HepG2 (cell line): ENCODE measurements around the gene MSH3. TPM values are rescaled to one million over a fixed set of nuclear protein-coding genes. Genes with fewer than 3 reads are reported as not detected.

Source experiments
- CREB1 ChIP-seq, 2 experiments: fragments of 450-650 bp in 1 of 2; IDR thresholded peaks; 2 replicates each; pipeline ENCODE4 v1.6.1; 2016 to 2017; ENCODE audit warnings: control low read depth in 1 of 2, mild to moderate bottlenecking in 1 of 2, missing compliant biosample characterization in 1 of 2, missing genetic modification characterization in 1 of 2
- ETV5 ChIP-seq: IDR thresholded peaks from 2 replicates; pipeline ENCODE4 v1.6.1; 2018; ENCODE audit warnings: missing biosample characterization, missing genetic modification reagents, inconsistent platforms, borderline replicate concordance
- FOXM1 ChIP-seq: sonication (generic); formaldehyde crosslinking; IDR thresholded peaks from 2 replicates; pipeline ENCODE4 v1.5.0; 2020; ENCODE audit warnings: missing genetic modification reagents
- GTF3A ChIP-seq: sonication (generic); formaldehyde crosslinking; conservative IDR thresholded peaks from 2 replicates; pipeline ENCODE4 v1.4.0; 2020; ENCODE audit warnings: mild to moderate bottlenecking, missing genetic modification reagents
- HCFC1 ChIP-seq: fragments of 150-350 bp; IDR thresholded peaks from 2 replicates; pipeline ENCODE4 v1.6.1; 2014; ENCODE audit warnings: low read depth, low read length
- HOXA9 ChIP-seq: sonication (generic); formaldehyde crosslinking; IDR thresholded peaks from 2 replicates; pipeline ENCODE4 v1.8.1; 2022; ENCODE audit warnings: missing genetic modification reagents, mild to moderate bottlenecking, moderate library complexity, borderline replicate concordance
- KDM2A ChIP-seq: sonication (generic); formaldehyde crosslinking; IDR thresholded peaks from 2 replicates; pipeline ENCODE4 v1.4.0; 2020; ENCODE audit warnings: low read depth, missing genetic modification reagents, borderline replicate concordance
- MED13 ChIP-seq: sonication (generic); formaldehyde crosslinking; IDR thresholded peaks from 2 replicates; pipeline ENCODE4 v1.5.0; 2020; ENCODE audit warnings: missing genetic modification reagents
- MEF2D ChIP-seq: sonication (generic); formaldehyde crosslinking; IDR thresholded peaks from 2 replicates; pipeline ENCODE4 v1.5.1; 2020; ENCODE audit warnings: mild to moderate bottlenecking, missing genetic modification reagents
- SOX5 ChIP-seq: IDR thresholded peaks from 2 replicates; pipeline ENCODE4 v1.6.1; 2016; ENCODE audit warnings: borderline replicate concordance
- SOX6 ChIP-seq, 2 experiments: fragments of 450-650 bp in 1 of 2; sonication (generic) in 1 of 2; formaldehyde crosslinking in 1 of 2; IDR thresholded peaks; 2 replicates each; pipeline versions ENCODE4 v1.4.0 to v1.6.1; 2017 to 2020; ENCODE audit warnings: antibody characterized with exemption in 1 of 2, mild to moderate bottlenecking in 1 of 2, missing genetic modification reagents in 1 of 2
- THAP11 ChIP-seq: IDR thresholded peaks from 2 replicates; pipeline ENCODE4 v1.6.1; 2016; ENCODE audit warnings: missing biosample characterization, missing genetic modification reagents
- ZBTB38 ChIP-seq: sonication (generic); formaldehyde crosslinking; IDR thresholded peaks from 2 replicates; pipeline ENCODE4 v1.5.1; 2020; ENCODE audit warnings: mild to moderate bottlenecking, missing genetic modification reagents
- ZEB1 ChIP-seq: IDR thresholded peaks from 2 replicates; pipeline ENCODE4 v1.6.1; 2012; ENCODE audit warnings: mild to moderate bottlenecking, low read depth, inconsistent platforms; ENCODE audit not compliant: insufficient replicate concordance
- ZFP37 ChIP-seq: sonication (generic); formaldehyde crosslinking; IDR thresholded peaks from 2 replicates; pipeline ENCODE4 v1.4.0; 2020; ENCODE audit warnings: missing genetic modification reagents, borderline replicate concordance
- ZNF24 ChIP-seq: fragments of 450-650 bp; IDR thresholded peaks from 2 replicates; pipeline ENCODE4 v1.6.1; 2017; ENCODE audit warnings: antibody characterized with exemption, mild to moderate bottlenecking
- ZNF251 ChIP-seq: sonication (generic); formaldehyde crosslinking; IDR thresholded peaks from 2 replicates; pipeline ENCODE4 v1.9.0; 2021; ENCODE audit warnings: mild to moderate bottlenecking, missing genetic modification reagents
- ZNF766 ChIP-seq: sonication (generic); formaldehyde crosslinking; IDR thresholded peaks from 2 replicates; pipeline ENCODE4 v1.5.0; 2020; ENCODE audit warnings: missing genetic modification reagents, borderline replicate concordance
- polyA plus RNA-seq, 8 experiments: library from polyadenylated mRNA; depleted of rRNA in 3 of 8; stranded (reverse) in 7 of 8; unstranded in 1 of 8; fragments of >200 nt; fragmentation: Illumina TruSeq in 4 of 8; extraction: Trizol in 4 of 8; gene quantifications; 2 replicates each; pipeline versions ENCODE4 v1.2.1 to v1.2.3, GENCODE V29; 2011 to 2016; ENCODE audit warnings: low read depth in 4 of 8, missing spikeins in 1 of 8, mixed read lengths in 1 of 8; ENCODE audit not compliant: insufficient read depth in 1 of 8
- total RNA-seq, 5 experiments: library from RNA; depleted of rRNA; stranded (reverse); fragments of >200 nt; fragmentation: Illumina TruSeq; extraction: Trizol; gene quantifications; 2 replicates each; pipeline ENCODE4 v1.2.3, GENCODE V29; 2016; ENCODE audit warnings: low read depth in 1 of 5
- TF ChIP-seq, protein P1 (sequence below): sonication (generic); formaldehyde crosslinking; IDR thresholded peaks from 2 replicates; pipeline ENCODE4 v1.4.0; 2020; ENCODE audit warnings: missing genetic modification reagents
- TF ChIP-seq, protein P2 (sequence below): sonication (generic); formaldehyde crosslinking; IDR thresholded peaks from 2 replicates; pipeline ENCODE4 v1.4.0; 2020; ENCODE audit warnings: missing genetic modification reagents
- TF ChIP-seq, protein P3 (sequence below): sonication (generic); formaldehyde crosslinking; IDR thresholded peaks from 2 replicates; pipeline ENCODE4 v1.8.1; 2023; ENCODE audit warnings: mild to moderate bottlenecking, missing genetic modification reagents, borderline replicate concordance
- TF ChIP-seq, protein P4 (sequence below): sonication (generic); formaldehyde crosslinking; IDR thresholded peaks from 2 replicates; pipeline ENCODE4 v1.4.0; 2020; ENCODE audit warnings: missing genetic modification reagents, borderline replicate concordance
- TF ChIP-seq, protein P5 (sequence below): sonication (generic); formaldehyde crosslinking; IDR thresholded peaks from 2 replicates; pipeline ENCODE4 v1.4.0; 2020; ENCODE audit warnings: missing genetic modification reagents; ENCODE audit errors: not compliant biosample characterization

Gene MSH3
- total and polyA plus RNA-seq, 2 of the 13 experiments (the other 11 are each of a cell fraction or from before 2014, with no cell fraction given): 4.0 to 16.4 TPM

DNA sequence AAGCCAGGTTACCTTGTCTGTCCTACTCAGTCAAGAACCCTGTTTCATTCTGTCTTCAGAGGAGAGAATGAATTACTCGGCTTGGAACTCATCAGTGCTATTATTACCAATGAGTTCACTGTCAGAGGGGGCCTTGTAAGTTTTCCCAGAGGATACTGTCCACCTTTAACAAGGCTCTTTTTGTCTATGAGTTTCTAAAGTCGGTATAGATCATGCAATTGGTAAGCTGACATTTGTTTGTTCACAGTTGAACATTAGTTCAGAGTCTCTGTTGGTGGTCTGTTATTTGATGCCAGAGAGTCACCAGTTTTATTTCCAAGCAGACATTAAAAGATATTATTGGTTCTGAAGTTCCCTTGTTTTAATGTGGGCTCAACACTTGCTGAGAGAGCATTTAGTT lies 58.5 kb downstream of the MSH3 start (continued):
- TF ChIP-seq, protein P1, sequence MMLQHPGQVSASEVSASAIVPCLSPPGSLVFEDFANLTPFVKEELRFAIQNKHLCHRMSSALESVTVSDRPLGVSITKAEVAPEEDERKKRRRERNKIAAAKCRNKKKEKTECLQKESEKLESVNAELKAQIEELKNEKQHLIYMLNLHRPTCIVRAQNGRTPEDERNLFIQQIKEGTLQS (CRISPR knock-in tag): no peak
- TF ChIP-seq, protein P2, sequence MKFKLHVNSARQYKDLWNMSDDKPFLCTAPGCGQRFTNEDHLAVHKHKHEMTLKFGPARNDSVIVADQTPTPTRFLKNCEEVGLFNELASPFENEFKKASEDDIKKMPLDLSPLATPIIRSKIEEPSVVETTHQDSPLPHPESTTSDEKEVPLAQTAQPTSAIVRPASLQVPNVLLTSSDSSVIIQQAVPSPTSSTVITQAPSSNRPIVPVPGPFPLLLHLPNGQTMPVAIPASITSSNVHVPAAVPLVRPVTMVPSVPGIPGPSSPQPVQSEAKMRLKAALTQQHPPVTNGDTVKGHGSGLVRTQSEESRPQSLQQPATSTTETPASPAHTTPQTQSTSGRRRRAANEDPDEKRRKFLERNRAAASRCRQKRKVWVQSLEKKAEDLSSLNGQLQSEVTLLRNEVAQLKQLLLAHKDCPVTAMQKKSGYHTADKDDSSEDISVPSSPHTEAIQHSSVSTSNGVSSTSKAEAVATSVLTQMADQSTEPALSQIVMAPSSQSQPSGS (CRISPR knock-in tag): 0 out of 2 replicates have a peak, but pooled peaks have one; percentile 18
- TF ChIP-seq THAP11 (CRISPR knock-in tag): no peak
- TF ChIP-seq CREB1 (IDR thresholded peaks at IDR 0.05): no peak
- TF ChIP-seq CREB1 (CRISPR knock-in tag; IDR thresholded peaks at IDR 0.05): no peak
- TF ChIP-seq, protein P3, sequence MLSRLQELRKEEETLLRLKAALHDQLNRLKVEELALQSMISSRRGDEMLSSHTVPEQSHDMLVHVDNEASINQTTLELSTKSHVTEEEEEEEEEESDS (CRISPR knock-in tag): no peak
- TF ChIP-seq ZNF24: no peak
- no peak for TF ChIP-seq HOXA9
- TF ChIP-seq HCFC1: no peak
- no peak for TF ChIP-seq ZEB1
- no peak for TF ChIP-seq MED13 (CRISPR knock-in tag)
- TF ChIP-seq FOXM1: no peak
- TF ChIP-seq SOX6 (IDR thresholded peaks at IDR 0.05): no peak
- peak; percentile 16; the same call in 1 of the 2 replicates for TF ChIP-seq SOX6 (CRISPR knock-in tag; IDR thresholded peaks at IDR 0.05)
- no peak for TF ChIP-seq MEF2D
- TF ChIP-seq ZFP37 (CRISPR knock-in tag): no peak
- no peak for TF ChIP-seq ETV5 (CRISPR knock-in tag)
- TF ChIP-seq ZNF766 (CRISPR knock-in tag): no peak
- TF ChIP-seq, protein P4, sequence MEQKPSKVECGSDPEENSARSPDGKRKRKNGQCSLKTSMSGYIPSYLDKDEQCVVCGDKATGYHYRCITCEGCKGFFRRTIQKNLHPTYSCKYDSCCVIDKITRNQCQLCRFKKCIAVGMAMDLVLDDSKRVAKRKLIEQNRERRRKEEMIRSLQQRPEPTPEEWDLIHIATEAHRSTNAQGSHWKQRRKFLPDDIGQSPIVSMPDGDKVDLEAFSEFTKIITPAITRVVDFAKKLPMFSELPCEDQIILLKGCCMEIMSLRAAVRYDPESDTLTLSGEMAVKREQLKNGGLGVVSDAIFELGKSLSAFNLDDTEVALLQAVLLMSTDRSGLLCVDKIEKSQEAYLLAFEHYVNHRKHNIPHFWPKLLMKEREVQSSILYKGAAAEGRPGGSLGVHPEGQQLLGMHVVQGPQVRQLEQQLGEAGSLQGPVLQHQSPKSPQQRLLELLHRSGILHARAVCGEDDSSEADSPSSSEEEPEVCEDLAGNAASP (CRISPR knock-in tag): no peak
- TF ChIP-seq, protein P5, sequence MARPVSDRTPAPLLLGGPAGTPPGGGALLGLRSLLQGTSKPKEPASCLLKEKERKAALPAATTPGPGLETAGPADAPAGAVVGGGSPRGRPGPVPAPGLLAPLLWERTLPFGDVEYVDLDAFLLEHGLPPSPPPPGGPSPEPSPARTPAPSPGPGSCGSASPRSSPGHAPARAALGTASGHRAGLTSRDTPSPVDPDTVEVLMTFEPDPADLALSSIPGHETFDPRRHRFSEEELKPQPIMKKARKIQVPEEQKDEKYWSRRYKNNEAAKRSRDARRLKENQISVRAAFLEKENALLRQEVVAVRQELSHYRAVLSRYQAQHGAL (CRISPR knock-in tag): no peak
- TF ChIP-seq KDM2A (CRISPR knock-in tag): no peak
- peak; percentile 17; the same call in 1 of the 2 replicates for TF ChIP-seq SOX5 (CRISPR knock-in tag)
- TF ChIP-seq ZNF251: no peak
- TF ChIP-seq GTF3A (CRISPR knock-in tag): no peak
- TF ChIP-seq ZBTB38 (CRISPR knock-in tag): no peak
